ENCODE results near the gene TCP11L1. TPM values are rescaled to one million over a fixed set of nuclear protein-coding genes. Genes with fewer than 3 reads are reported as not detected.

The TCP11L1 gene, protein sequence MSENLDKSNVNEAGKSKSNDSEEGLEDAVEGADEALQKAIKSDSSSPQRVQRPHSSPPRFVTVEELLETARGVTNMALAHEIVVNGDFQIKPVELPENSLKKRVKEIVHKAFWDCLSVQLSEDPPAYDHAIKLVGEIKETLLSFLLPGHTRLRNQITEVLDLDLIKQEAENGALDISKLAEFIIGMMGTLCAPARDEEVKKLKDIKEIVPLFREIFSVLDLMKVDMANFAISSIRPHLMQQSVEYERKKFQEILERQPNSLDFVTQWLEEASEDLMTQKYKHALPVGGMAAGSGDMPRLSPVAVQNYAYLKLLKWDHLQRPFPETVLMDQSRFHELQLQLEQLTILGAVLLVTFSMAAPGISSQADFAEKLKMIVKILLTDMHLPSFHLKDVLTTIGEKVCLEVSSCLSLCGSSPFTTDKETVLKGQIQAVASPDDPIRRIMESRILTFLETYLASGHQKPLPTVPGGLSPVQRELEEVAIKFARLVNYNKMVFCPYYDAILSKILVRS
- total RNA-seq, result 12.8 and 13.6 TPM in 2 replicates

DNA sequence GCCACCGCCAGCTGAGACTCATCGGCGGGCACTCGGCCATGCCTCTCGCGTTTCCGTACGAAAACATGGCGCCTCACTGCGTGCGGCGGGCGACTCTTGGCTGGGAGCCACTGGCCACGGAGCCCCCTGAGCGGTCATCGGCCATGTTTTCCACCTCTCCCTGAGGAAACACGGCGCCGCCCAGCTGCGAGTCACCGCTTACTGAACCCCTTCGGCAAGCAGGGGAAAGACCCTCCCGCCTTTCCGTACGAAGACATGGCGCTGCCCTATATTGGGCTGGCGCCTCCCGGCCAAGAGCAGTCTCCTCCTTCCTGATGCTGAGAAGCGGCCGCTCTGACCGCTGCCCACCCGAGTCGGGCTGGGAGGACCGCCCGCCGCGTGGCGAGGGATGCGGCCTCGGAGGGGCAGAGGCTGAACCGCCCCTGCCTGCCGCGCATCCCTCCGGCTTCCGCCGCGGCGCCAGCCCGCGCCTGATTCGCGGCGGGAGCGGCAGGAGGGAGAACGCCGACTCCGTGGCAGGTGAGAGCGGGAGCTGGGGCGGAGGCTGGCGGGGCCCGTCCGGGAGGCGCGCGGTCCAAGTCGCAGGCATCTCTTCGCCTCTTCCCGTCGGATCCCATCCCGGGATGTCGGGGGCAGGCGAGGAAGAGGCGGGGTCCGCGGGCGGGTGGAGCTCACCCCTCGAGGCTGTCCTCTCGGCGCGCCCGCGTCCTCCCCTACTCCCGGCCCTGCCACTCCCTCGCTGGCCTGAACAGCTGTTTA is at the start of gene TCP11L1:
TCP11L1 (plus strand) TSS at position 299 of the 759 bp plus-strand sequence. CDS start 4,202 bp downstream, outside the sequence.

DNA sequence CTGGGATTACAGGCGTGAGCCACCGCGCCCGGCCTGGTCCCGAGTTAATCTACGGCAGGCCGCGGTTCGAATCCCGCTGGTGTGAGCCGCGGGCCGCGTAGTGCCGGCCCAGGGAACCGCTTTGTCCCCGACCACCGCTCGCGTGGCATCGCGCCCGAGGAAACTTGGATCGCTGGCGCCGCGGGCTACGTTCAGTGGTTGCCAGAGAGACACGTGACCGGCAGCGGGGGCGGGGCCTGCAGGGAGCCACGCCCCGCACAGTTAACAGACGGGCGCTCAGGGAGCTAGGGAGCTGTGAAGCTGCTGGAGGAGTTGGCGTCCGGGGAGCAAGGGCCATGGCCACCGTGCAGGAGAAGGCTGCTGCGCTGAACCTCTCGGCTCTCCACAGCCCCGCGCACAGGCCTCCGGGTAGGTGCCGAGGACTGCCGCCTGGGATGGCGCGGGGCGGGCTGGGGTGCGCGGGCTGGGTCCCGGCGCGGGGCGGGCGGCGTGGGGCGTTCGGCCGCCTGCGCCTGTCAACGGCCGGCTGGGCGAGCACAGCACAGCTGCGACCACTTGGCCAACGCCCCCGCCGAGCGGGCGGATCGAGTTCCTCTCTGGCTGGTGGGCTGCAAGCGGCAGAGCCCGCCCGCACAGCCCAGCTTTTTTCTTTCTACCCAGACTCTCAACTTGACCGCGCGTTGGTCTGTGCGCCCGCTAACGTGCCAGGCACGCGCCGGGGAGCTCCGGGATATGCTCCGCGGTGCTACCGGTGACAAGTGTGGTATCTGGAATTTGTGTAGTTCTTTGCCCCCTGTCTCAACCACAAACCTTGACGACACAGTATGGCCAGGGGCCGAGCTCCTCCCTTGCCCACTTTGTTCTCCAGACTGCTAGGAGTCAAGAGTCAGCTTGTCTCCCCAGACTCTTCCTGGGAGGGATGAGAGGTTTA is 23.5 kb upstream of the TCP11L1 start, which contains the start of gene DEPDC7:
DEPDC7 (plus strand) TSS at position 258 of the 931 bp plus-strand sequence; CDS start at position 336, 78 bp downstream.

Other genes with a start within 250 kb of the TCP11L1 start
- under 0.01 TPM in 1 of 2 replicates, not detected in the other for gene CCDC73, start 244.9 kb upstream of the TCP11L1 start, total RNA-seq
- 7.2 and 9.8 TPM in 2 replicates for gene PRRG4, start 209.6 kb upstream of the TCP11L1 start, total RNA-seq
- gene QSER1, start 146.8 kb upstream of the TCP11L1 start, total RNA-seq, result 13.7 and 17.5 TPM in 2 replicates
- 1.4 and 1.7 TPM in 2 replicates for gene DEPDC7, start 23.7 kb upstream of the TCP11L1 start, total RNA-seq
- gene CSTF3, start 121.9 kb downstream of the TCP11L1 start, total RNA-seq, result 14.5 and 20.9 TPM in 2 replicates
- 107 and 136 TPM in 2 replicates for gene HIPK3, start 217.8 kb downstream of the TCP11L1 start, total RNA-seq